ENCODE data around the gene UBR3. TPM values are rescaled to one million over a fixed set of nuclear protein-coding genes. Genes with fewer than 3 reads are reported as not detected.

The UBR3 gene, protein sequence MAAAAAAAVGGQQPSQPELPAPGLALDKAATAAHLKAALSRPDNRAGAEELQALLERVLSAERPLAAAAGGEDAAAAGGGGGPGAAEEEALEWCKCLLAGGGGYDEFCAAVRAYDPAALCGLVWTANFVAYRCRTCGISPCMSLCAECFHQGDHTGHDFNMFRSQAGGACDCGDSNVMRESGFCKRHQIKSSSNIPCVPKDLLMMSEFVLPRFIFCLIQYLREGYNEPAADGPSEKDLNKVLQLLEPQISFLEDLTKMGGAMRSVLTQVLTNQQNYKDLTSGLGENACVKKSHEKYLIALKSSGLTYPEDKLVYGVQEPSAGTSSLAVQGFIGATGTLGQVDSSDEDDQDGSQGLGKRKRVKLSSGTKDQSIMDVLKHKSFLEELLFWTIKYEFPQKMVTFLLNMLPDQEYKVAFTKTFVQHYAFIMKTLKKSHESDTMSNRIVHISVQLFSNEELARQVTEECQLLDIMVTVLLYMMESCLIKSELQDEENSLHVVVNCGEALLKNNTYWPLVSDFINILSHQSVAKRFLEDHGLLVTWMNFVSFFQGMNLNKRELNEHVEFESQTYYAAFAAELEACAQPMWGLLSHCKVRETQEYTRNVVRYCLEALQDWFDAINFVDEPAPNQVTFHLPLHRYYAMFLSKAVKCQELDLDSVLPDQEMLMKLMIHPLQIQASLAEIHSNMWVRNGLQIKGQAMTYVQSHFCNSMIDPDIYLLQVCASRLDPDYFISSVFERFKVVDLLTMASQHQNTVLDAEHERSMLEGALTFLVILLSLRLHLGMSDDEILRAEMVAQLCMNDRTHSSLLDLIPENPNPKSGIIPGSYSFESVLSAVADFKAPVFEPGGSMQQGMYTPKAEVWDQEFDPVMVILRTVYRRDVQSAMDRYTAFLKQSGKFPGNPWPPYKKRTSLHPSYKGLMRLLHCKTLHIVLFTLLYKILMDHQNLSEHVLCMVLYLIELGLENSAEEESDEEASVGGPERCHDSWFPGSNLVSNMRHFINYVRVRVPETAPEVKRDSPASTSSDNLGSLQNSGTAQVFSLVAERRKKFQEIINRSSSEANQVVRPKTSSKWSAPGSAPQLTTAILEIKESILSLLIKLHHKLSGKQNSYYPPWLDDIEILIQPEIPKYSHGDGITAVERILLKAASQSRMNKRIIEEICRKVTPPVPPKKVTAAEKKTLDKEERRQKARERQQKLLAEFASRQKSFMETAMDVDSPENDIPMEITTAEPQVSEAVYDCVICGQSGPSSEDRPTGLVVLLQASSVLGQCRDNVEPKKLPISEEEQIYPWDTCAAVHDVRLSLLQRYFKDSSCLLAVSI (N-terminal part only)
- total RNA-seq: 44.9 to 47.7 TPM (median 47.3 TPM) in 3 replicates

DNA sequence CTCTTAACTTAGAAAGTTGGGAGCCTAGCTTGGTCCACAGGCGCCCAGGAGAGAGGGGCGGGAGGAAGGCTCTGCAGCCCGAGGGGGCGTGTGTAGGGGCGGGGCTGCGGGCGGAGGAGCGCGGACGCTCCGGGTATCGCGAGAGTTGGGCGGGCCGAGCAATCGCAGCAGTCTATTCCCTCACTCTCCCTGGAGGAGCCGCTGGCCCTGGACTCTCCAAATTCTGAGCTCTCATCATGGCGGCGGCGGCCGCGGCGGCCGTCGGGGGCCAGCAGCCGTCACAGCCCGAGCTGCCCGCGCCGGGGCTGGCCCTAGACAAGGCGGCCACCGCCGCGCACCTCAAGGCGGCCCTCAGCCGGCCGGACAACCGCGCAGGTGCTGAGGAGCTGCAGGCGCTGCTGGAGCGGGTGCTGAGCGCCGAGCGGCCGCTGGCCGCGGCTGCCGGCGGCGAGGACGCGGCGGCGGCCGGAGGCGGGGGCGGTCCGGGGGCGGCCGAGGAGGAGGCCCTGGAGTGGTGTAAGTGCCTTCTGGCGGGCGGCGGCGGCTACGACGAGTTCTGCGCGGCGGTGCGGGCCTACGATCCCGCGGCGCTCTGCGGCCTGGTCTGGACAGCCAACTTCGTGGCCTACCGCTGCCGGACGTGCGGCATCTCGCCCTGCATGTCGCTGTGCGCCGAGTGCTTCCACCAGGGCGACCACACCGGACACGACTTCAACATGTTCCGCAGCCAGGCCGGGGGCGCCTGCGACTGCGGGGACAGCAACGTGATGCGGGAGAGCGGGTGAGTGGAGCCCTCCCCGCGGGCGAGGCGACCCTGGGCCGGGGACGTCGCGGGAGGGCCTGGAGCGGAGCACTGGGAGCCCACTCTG is at the start of gene UBR3:
UBR3 (plus strand) TSS at position 183 of the 869 bp plus-strand sequence; CDS start at position 237, 54 bp downstream.
- Mint-ChIP-seq H3K27me3 (ENCODE audit: low read depth) (no peaks in the 10 kb centered on the region), H3K9me3 (no peaks in the 10 kb centered on the region), H3K4me1 (peaks cover 34% of the 10 kb centered on the region), H3K36me3 (peaks cover 3% of the 10 kb centered on the region), H3K4me3 (peak within 1 kb of the TSS; percentile 87), H3K27ac (peak within 1 kb of the TSS; percentile 91)
- peak; percentile 93 to 95 for DNase-seq (ENCODE audit: low spot score in 2 of 2, unreplicated experiment in 2 of 2)
- TF ChIP-seq, protein P1, sequence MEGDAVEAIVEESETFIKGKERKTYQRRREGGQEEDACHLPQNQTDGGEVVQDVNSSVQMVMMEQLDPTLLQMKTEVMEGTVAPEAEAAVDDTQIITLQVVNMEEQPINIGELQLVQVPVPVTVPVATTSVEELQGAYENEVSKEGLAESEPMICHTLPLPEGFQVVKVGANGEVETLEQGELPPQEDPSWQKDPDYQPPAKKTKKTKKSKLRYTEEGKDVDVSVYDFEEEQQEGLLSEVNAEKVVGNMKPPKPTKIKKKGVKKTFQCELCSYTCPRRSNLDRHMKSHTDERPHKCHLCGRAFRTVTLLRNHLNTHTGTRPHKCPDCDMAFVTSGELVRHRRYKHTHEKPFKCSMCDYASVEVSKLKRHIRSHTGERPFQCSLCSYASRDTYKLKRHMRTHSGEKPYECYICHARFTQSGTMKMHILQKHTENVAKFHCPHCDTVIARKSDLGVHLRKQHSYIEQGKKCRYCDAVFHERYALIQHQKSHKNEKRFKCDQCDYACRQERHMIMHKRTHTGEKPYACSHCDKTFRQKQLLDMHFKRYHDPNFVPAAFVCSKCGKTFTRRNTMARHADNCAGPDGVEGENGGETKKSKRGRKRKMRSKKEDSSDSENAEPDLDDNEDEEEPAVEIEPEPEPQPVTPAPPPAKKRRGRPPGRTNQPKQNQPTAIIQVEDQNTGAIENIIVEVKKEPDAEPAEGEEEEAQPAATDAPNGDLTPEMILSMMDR (IDR thresholded peaks at IDR 0.05; ENCODE audit: unreplicated experiment): no peak

DNA sequence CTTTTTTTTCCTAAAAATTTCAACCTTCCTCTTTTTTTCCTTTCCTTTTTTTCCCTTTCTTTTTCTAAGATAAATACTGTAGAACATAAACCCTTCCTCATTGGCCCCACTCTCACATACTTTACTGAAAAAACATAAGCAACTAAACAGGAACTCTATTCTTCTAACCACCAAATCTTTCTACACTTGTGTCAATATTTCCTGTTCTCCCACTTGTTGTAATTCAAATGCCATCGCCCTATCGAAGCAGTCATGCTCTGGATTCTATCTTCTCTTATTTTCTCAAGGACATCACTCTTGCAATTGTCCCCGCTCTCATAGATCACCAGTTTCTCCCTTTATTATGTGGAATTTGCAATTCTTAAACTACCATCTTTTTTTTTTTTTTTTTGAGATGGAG is 48.8 kb upstream of the UBR3 start:
- no peaks in the 10 kb centered on the region for H3K27me3 Mint-ChIP-seq (ENCODE audit: low read depth)
- H3K36me3 Mint-ChIP-seq: peaks cover 7% of the 10 kb centered on the region
- peak overlapping the region; percentile 20 for H3K27ac Mint-ChIP-seq
- H3K9me3 Mint-ChIP-seq: peaks cover 3% of the 10 kb centered on the region
- DNase-seq (ENCODE audit: low spot score in 2 of 2, unreplicated experiment in 2 of 2): no peak
- TF ChIP-seq, protein P1 (IDR thresholded peaks at IDR 0.05; ENCODE audit: unreplicated experiment): no peak
- H3K4me3 Mint-ChIP-seq: no peak overlapping the region
- peaks cover 12% of the 10 kb centered on the region for H3K4me1 Mint-ChIP-seq

DNA sequence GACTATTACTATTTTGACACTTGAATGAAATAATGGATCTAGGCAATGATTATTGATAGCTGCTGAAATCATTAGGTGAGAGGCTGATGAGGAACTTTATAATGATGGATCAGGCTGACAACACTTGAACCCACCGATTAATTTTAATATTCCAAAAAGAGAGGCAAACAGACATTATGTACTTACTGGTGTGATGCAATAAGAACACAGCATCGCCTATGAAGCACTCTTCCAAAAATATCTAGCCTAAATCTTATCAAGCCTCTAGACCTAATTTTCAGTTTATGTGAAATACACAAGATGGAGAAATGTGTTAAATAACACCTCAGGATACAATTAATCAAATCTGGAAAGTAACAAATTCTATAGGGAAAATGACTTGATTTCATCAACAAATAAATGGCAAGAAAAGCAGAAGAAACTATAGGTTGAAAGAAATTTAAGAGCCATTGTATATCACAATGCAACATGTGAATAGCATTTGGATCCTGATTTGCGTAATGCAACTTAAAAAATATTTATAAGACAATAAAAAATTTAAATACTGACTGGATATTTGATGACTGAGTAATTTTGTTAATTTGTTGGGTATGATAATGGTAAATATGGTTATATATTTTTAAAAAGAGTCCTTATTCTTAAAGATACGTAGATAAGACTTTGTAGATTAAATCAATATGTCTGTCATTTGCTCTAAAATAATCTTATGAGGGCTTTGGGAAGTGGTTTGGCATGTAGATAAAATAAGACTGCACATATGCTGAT is 45.8 kb upstream of the UBR3 start:
- DNase-seq (ENCODE audit: low spot score in 2 of 2, unreplicated experiment in 2 of 2): no peak
- Mint-ChIP-seq H3K4me3 (no peak overlapping the region), H3K4me1 (peaks cover 4% of the 10 kb centered on the region), H3K27ac (no peak overlapping the region), H3K9me3 (peaks cover 3% of the 10 kb centered on the region), H3K27me3 (ENCODE audit: low read depth) (no peaks in the 10 kb centered on the region), H3K36me3 (peaks cover 7% of the 10 kb centered on the region)
- TF ChIP-seq, protein P1 (IDR thresholded peaks at IDR 0.05; ENCODE audit: unreplicated experiment): no peak

DNA sequence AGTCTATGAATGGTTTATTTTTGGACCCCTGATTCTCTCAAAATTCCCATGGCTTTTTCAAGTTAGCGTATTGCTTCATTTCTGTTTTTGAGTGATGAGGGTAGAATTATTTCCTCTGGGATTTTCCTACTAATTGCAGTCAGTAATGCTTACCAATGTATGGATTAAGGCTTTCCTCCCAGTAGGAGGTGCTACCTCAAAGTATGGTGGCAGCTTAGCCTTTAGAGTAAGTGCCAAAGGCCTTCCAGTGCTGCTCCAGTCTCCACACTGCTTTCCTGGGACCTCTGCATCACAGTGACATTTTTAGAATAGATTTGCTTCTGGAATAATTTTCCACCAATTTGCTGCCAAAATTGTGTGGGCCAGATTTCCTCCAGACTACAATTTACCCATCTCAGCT is 44.7 kb upstream of the UBR3 start:
- Mint-ChIP-seq H3K36me3 (peaks cover 7% of the 10 kb centered on the region), H3K27ac (no peak overlapping the region), H3K4me3 (no peak overlapping the region), H3K4me1 (no peaks in the 10 kb centered on the region), H3K27me3 (ENCODE audit: low read depth) (no peaks in the 10 kb centered on the region), H3K9me3 (peaks cover 3% of the 10 kb centered on the region)
- TF ChIP-seq, protein P1 (IDR thresholded peaks at IDR 0.05; ENCODE audit: unreplicated experiment): no peak
- DNase-seq (ENCODE audit: low spot score in 2 of 2, unreplicated experiment in 2 of 2): no peak
